ENCODE measurements around the gene PPFIBP2.

PPFIBP2 gene

GRCh38 chr11:7513234-7514098 is at the start of gene PPFIBP2:
PPFIBP2 (plus strand) TSS chr11:7513999; CDS start chr11:7549476, 35,477 bp downstream.
- H3K4me3 ChIP-seq (replicated peaks; ENCODE audit: low read depth, low read length), result peak within 1 kb of the TSS; percentile 77
- peak; percentile 73 for TF ChIP-seq CTCF (IDR thresholded peaks at IDR 0.05; ENCODE audit: low read length, missing control alignments)
- peak; percentile 65 for DNase-seq (ENCODE audit: low read depth)

DNA sequence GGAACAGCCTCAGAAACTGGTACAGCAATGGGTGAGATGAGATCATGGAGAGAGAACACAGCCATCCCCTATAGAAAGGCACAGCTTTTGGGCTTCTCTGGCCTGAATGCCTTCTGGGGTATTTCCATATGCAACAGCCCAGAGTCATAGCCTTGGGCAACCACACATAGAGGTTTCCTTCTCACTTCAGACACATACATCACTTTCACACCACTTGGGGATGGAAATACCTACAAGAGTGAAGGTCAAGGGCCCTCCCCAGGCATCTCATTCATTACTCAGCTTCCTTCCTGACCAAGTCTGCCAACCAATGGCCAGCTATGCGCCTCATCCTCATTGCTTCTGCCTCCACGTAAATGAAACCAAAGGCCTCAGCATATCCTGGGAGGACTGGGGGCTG is 46.1 kb upstream of the PPFIBP2 start:
- DNase-seq (ENCODE audit: low read depth), result no peak

DNA sequence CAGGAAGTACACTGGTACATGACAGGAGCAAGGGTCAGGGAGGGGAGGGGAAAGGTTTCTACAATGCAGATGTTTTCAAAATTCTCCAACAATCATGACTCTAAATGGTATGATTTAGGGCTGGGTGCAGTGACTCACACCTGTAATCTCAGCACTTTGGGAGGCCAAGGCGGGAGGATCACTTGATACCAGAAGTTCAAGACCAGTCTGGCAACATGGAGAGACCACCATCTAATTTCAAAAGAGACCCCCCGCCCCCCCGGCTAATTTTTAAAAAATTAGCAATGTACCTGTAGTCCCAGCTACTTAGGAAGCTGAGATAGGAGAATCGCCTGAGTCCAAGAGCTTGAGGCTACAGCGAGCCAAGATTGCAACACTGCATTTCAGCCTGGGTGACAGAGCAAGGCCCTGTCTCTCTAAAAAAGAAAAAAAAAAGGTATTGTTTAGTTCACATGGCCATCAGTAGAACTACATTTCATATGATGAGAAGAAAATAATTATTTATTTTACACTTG is 44.4 kb upstream of the PPFIBP2 start:
- TF ChIP-seq CTCF (IDR thresholded peaks at IDR 0.05; ENCODE audit: low read length, missing control alignments), result no peak
- H3K4me3 ChIP-seq (replicated peaks; ENCODE audit: low read depth, low read length), result no peak overlapping the region
- DNase-seq (ENCODE audit: low read depth), result no peak

More for the DNA sequence above, 46.1 kb upstream of the PPFIBP2 start:
- no peak overlapping the region for H3K4me3 ChIP-seq (replicated peaks; ENCODE audit: low read depth, low read length)
- TF ChIP-seq CTCF (IDR thresholded peaks at IDR 0.05; ENCODE audit: low read length, missing control alignments), result no peak

DNA sequence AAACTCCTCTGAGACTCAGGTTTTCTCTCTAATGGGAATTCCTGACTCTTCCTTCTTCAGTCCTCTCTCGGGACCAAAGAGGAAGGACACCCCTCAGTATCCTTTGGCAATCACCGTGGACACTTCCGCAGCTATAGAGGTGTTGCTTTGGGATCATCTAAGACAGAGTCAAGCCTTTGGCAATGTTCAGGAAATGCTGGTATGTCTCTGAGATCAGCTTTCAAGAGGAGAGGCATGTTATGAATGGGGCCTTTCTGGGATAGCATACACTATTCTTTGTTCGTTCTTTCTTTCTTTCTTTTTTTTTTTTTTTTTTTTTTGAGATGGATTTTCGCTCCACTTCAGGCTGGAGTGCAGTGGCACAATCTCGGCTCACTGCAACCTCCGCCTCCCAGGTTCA is 42.7 kb upstream of the PPFIBP2 start:
- H3K4me3 ChIP-seq (replicated peaks; ENCODE audit: low read depth, low read length), result no peak overlapping the region
- TF ChIP-seq CTCF (IDR thresholded peaks at IDR 0.05; ENCODE audit: low read length, missing control alignments), result no peak
- DNase-seq (ENCODE audit: low read depth), result no peak

GRCh38 chr11:7473717-7474116 is 40.1 kb upstream of the PPFIBP2 start:
- no peak overlapping the region for H3K4me3 ChIP-seq (replicated peaks; ENCODE audit: low read depth, low read length)
- TF ChIP-seq CTCF (IDR thresholded peaks at IDR 0.05; ENCODE audit: low read length, missing control alignments), result no peak
- no peak for DNase-seq (ENCODE audit: low read depth)

GRCh38 chr11:7480113-7480512 is 33.7 kb upstream of the PPFIBP2 start:
- peak; percentile 43 for DNase-seq (ENCODE audit: low read depth)
- TF ChIP-seq CTCF (IDR thresholded peaks at IDR 0.05; ENCODE audit: low read length, missing control alignments), result no peak
- H3K4me3 ChIP-seq (replicated peaks; ENCODE audit: low read depth, low read length), result no peak overlapping the region

All from fibroblast of pulmonary artery (primary cell).